Endodermal cell (in vitro differentiated cells): ENCODE results near the gene PSMB3. TPM values are rescaled to one million over a fixed set of nuclear protein-coding genes. Genes with fewer than 3 reads are reported as not detected.
A peak's percentile ranks its signal among the peaks of the same experiment; 100 is the strongest.

Experiments used
- DNase-seq: peaks from one replicate; pipeline ENCODE4 v3.0.0-alpha.2; 2017
- H3K27ac ChIP-seq: 2 replicates; pipeline ENCODE4 v1.5.1; 2013; ENCODE audit warnings: mild to moderate bottlenecking, low read depth, low read length, moderate library complexity
- H3K27me3 ChIP-seq: 2 replicates; pipeline ENCODE4 v1.6.1; 2013; ENCODE audit warnings: mild to moderate bottlenecking, low read length, moderate library complexity; ENCODE audit not compliant: insufficient read depth, control insufficient read depth, poor library complexity, severe bottlenecking
- H3K36me3 ChIP-seq: 2 replicates; pipeline ENCODE4 v1.7.0; 2013; ENCODE audit warnings: mild to moderate bottlenecking, low read length, moderate library complexity; ENCODE audit not compliant: control insufficient read depth, insufficient read depth
- H3K4me1 ChIP-seq: one replicate; pipeline ENCODE4 v1.7.0; 2013; ENCODE audit warnings: low read length; ENCODE audit not compliant: control insufficient read depth, insufficient read depth
- H3K4me3 ChIP-seq: 2 replicates; pipeline ENCODE4 v1.5.1; 2013; ENCODE audit warnings: mild to moderate bottlenecking, low read length, moderate library complexity
- H3K9ac ChIP-seq: 2 replicates; pipeline ENCODE4 v1.6.1; 2013; ENCODE audit warnings: mild to moderate bottlenecking, low read length, moderate library complexity; ENCODE audit not compliant: poor library complexity, severe bottlenecking; ENCODE audit errors: extremely low read depth
- H3K9me3 ChIP-seq: 2 replicates; pipeline ENCODE4 v1.6.1; 2013; ENCODE audit warnings: mild to moderate bottlenecking, low read length, moderate library complexity; ENCODE audit not compliant: control insufficient read depth
- H3K27ac Mint-ChIP-seq: 2 replicates; pipeline ENCODE4 v1.8.0; 2020; ENCODE audit warnings: mixed read lengths
- H3K27me3 Mint-ChIP-seq: 2 replicates; pipeline ENCODE4 v1.8.0; 2021; ENCODE audit warnings: mild to moderate bottlenecking, mixed read lengths; ENCODE audit not compliant: insufficient read depth
- H3K36me3 Mint-ChIP-seq: 2 replicates; pipeline ENCODE4 v1.8.0; 2020; ENCODE audit warnings: low read depth, mixed read lengths
- H3K4me1 Mint-ChIP-seq: 2 replicates; pipeline ENCODE4 v1.8.0; 2020; ENCODE audit warnings: mixed read lengths
- H3K4me3 Mint-ChIP-seq: 2 replicates; pipeline ENCODE4 v1.8.0; 2020; ENCODE audit warnings: mild to moderate bottlenecking, moderate library complexity, mixed read lengths
- H3K9me3 Mint-ChIP-seq: 2 replicates; pipeline ENCODE4 v1.8.0; 2020; ENCODE audit warnings: mild to moderate bottlenecking, mixed read lengths
- CTCF ChIP-seq: fragments of 200-600 bp; sonication (generic); conservative IDR thresholded peaks from 2 replicates; pipeline ENCODE4 v1.5.0; 2021; ENCODE audit warnings: antibody characterized with exemption, mild to moderate bottlenecking
- WGBS, 2 experiments: methylation state at CpG; one replicate each; pipeline versions ENCODE4 v1.1.5 to v1.1.7; 2013; ENCODE audit warnings: missing lambda C conversion rate in 2 of 2, mixed read lengths in 1 of 2; ENCODE audit not compliant: insufficient coverage in 1 of 2, insufficient read length in 1 of 2; 5-methylcytosine and 5-hydroxymethylcytosine counted together
- total RNA-seq, 2 donors: library from RNA; stranded (reverse); fragmentation: NEBNext Ultra II Directional in 1 of 2; extraction: Animal tissue kit (Norgen Biotek cat#: 25700) in 1 of 2; gene quantifications; 2 replicates in 1 of 2; 3 replicates in 1 of 2; pipeline ENCODE4 v1.2.1, GENCODE V29; 2021

The PSMB3 gene
- total RNA-seq, 2 donors from 2014 or later, result 192 to 244 TPM

- peaks cover 4% of the 10 kb centered on the region for H3K36me3 ChIP-seq
- Mint-ChIP-seq H3K27ac (peak within 1 kb of the TSS; percentile 87), H3K36me3 (peaks cover 14% of the 10 kb centered on the region), H3K27me3 (no peaks in the 10 kb centered on the region), H3K4me1 (peaks cover 35% of the 10 kb centered on the region), H3K4me3 (peak within 1 kb of the TSS; percentile 92), H3K9me3 (no peaks in the 10 kb centered on the region)
- peaks cover 4% of the 10 kb centered on the region for H3K4me1 ChIP-seq
- TF ChIP-seq CTCF, result no peak
- H3K4me3 ChIP-seq, result peak within 1 kb of the TSS; percentile 99
- H3K27me3 ChIP-seq, result no peaks in the 10 kb centered on the region
- peak; percentile 99 for DNase-seq
- H3K27ac ChIP-seq, result peak within 1 kb of the TSS; percentile 81
- no peaks in the 10 kb centered on the region for H3K9me3 ChIP-seq
- WGBS, 2 experiments, result 0% methylated on average over 2 to 33 of the region's 47 CpGs
- peak within 1 kb of the TSS; percentile 73 for H3K9ac ChIP-seq
Observed at GRCh38 chr17:38748149-38748891, 4.2 kb upstream of the PSMB3 start, which contains the start of gene PCGF2. TSS of gene PCGF2 (minus strand) at chr17:38748336. CDS start at chr17:38740402, 7,934 bp downstream.

- H3K9ac ChIP-seq, result peak overlapping the region; percentile 46
- Mint-ChIP-seq H3K9me3 (no peaks in the 10 kb centered on the region), H3K36me3 (peaks cover 15% of the 10 kb centered on the region), H3K4me1 (peaks cover 33% of the 10 kb centered on the region), H3K4me3 (peak overlapping the region; percentile 92), H3K27me3 (no peaks in the 10 kb centered on the region), H3K27ac (no peak overlapping the region)
- H3K9me3 ChIP-seq, result no peaks in the 10 kb centered on the region
- no peak for DNase-seq
- no peak overlapping the region for H3K27ac ChIP-seq
- H3K4me3 ChIP-seq, result peak overlapping the region; percentile 99
- H3K27me3 ChIP-seq, result no peaks in the 10 kb centered on the region
- no peaks in the 10 kb centered on the region for H3K4me1 ChIP-seq
- H3K36me3 ChIP-seq, result peaks cover 4% of the 10 kb centered on the region
- no peak for TF ChIP-seq CTCF
- 0 to 1% methylated on average over 23 to 32 of the region's 32 CpGs for WGBS, 2 experiments
Observed at GRCh38 chr17:38748892-38749222, 3.7 kb upstream of the PSMB3 start.

GRCh38 chr17:38749223-38750043, 3.1 kb upstream of the PSMB3 start:
- WGBS, 2 experiments, result 0% methylated on average over 56 to 79 of the region's 79 CpGs

More at GRCh38 chr17:38749223-38750043, 3.1 kb upstream of the PSMB3 start:
- Mint-ChIP-seq H3K4me3 (peak overlapping the region; percentile 92), H3K4me1 (peaks cover 29% of the 10 kb centered on the region), H3K27me3 (no peaks in the 10 kb centered on the region), H3K27ac (peak overlapping the region; percentile 92), H3K36me3 (peaks cover 17% of the 10 kb centered on the region), H3K9me3 (no peaks in the 10 kb centered on the region)
- peak; percentile 96 for DNase-seq
- no peaks in the 10 kb centered on the region for H3K9me3 ChIP-seq
- H3K27me3 ChIP-seq, result no peaks in the 10 kb centered on the region
- peak; percentile 16 for TF ChIP-seq CTCF
- no peaks in the 10 kb centered on the region for H3K4me1 ChIP-seq
- H3K36me3 ChIP-seq, result peaks cover 5% of the 10 kb centered on the region
- H3K9ac ChIP-seq, result peak overlapping the region; percentile 46
- H3K27ac ChIP-seq, result peak overlapping the region; percentile 70
- peak overlapping the region; percentile 99 for H3K4me3 ChIP-seq
